Measurements from ENCODE around the gene LHFPL5. TPM values are rescaled to one million over a fixed set of nuclear protein-coding genes. Genes with fewer than 3 reads are reported as not detected.
A peak's percentile ranks its signal among the peaks of the same experiment; 100 is the strongest.

LHFPL5 gene
- total and polyA plus RNA-seq, 2 donors from 2014 or later = 0.47 TPM; not detected in 1

GRCh38 chr6:35775031-35775430 is 30.1 kb upstream of the LHFPL5 start:
- Histone ChIP-seq H3K27me3 (ENCODE audit: control insufficient read depth, insufficient read depth, low read length) (no peaks in the 10 kb centered on the region), H3K36me3 (ENCODE audit: control insufficient read depth in 2 of 3, insufficient read depth in 3 of 3, low read length in 3 of 3) (no peaks in the 10 kb centered on the region), H3K27ac (ENCODE audit: low read depth in 2 of 2, low read length in 2 of 2) (no peak overlapping the region), H3K4me1 (ENCODE audit: control insufficient read depth in 2 of 3, insufficient read depth in 2 of 3, low read depth in 1 of 3, low read length in 3 of 3) (no peaks in the 10 kb centered on the region), H3K9me3 (ENCODE audit: control insufficient read depth in 2 of 3, insufficient read depth in 1 of 3, low read length in 3 of 3) (no peaks in the 10 kb centered on the region), H3K9ac (ENCODE audit: low read length in 3 of 3) (no peak overlapping the region), H3K4me3 (ENCODE audit: low read length in 3 of 3) (no peak overlapping the region)
- DNase-seq (no peak), FAIRE-seq (no peak)
- TF ChIP-seq CTCF (IDR thresholded peaks at IDR 0.05; ENCODE audit: borderline replicate concordance, extremely low read depth, insufficient read depth) = no peak
- intact Hi-C loops (cut with DNase I) = no loop called here

GRCh38 chr6:35776364-35777215 is 28.6 kb upstream of the LHFPL5 start, which contains the start of gene CLPSL2:
Gene CLPSL2, plus strand, starts transcription at chr6:35776598. Its CDS starts 21 bp downstream, at chr6:35776619.
- Histone ChIP-seq H3K4me3 (ENCODE audit: low read length in 3 of 3) (peak within 1 kb of the TSS in 1 of 3 donors; percentile 14), H3K36me3 (ENCODE audit: control insufficient read depth in 2 of 3, insufficient read depth in 3 of 3, low read length in 3 of 3) (no peaks in the 10 kb centered on the region), H3K9me3 (ENCODE audit: control insufficient read depth in 2 of 3, insufficient read depth in 1 of 3, low read length in 3 of 3) (no peaks in the 10 kb centered on the region), H3K27ac (ENCODE audit: low read depth in 2 of 2, low read length in 2 of 2) (no peak within 1 kb of the TSS), H3K27me3 (ENCODE audit: control insufficient read depth, insufficient read depth, low read length) (no peaks in the 10 kb centered on the region), H3K9ac (ENCODE audit: low read length in 3 of 3) (no peak within 1 kb of the TSS), H3K4me1 (ENCODE audit: control insufficient read depth in 2 of 3, insufficient read depth in 2 of 3, low read depth in 1 of 3, low read length in 3 of 3) (no peaks in the 10 kb centered on the region)
- peak in 4 of 5 donors; percentile 67 to 78 (median 76) for DNase-seq
- no peak for TF ChIP-seq CTCF (IDR thresholded peaks at IDR 0.05; ENCODE audit: borderline replicate concordance, extremely low read depth, insufficient read depth)
- intact Hi-C loops (cut with DNase I) = no loop called here
- FAIRE-seq = no peak

GRCh38 chr6:35777356-35778102 is 27.6 kb upstream of the LHFPL5 start:
- no peak for DNase-seq
- no peaks in the 10 kb centered on the region for H3K27me3 ChIP-seq (ENCODE audit: control insufficient read depth, insufficient read depth, low read length)
- no peak for TF ChIP-seq CTCF (IDR thresholded peaks at IDR 0.05; ENCODE audit: borderline replicate concordance, extremely low read depth, insufficient read depth)
- no peak overlapping the region for H3K4me3 ChIP-seq (ENCODE audit: low read length in 3 of 3)
- H3K27ac ChIP-seq (ENCODE audit: low read depth in 2 of 2, low read length in 2 of 2) = no peak overlapping the region
- H3K9me3 ChIP-seq (ENCODE audit: control insufficient read depth in 2 of 3, insufficient read depth in 1 of 3, low read length in 3 of 3) = no peaks in the 10 kb centered on the region
- H3K9ac ChIP-seq (ENCODE audit: low read length in 3 of 3) = no peak overlapping the region
- no peaks in the 10 kb centered on the region for H3K36me3 ChIP-seq (ENCODE audit: control insufficient read depth in 2 of 3, insufficient read depth in 3 of 3, low read length in 3 of 3)
- intact Hi-C loops (cut with DNase I) = no loop called here
- H3K4me1 ChIP-seq (ENCODE audit: control insufficient read depth in 2 of 3, insufficient read depth in 2 of 3, low read depth in 1 of 3, low read length in 3 of 3) = no peaks in the 10 kb centered on the region
- no peak for FAIRE-seq

Data from kidney (tissue), 14 donors.